Glutamatergic neuron (in vitro differentiated cells): ENCODE results near the gene PHF1. TPM values are rescaled to one million over a fixed set of nuclear protein-coding genes. Genes with fewer than 3 reads are reported as not detected.

Experiments used
- DNase-seq: peaks from one replicate; pipeline ENCODE4 v3.0.0; 2022
- H3K27ac Mint-ChIP-seq: one replicate; pipeline ENCODE4 v1.8.0; 2020; ENCODE audit warnings: mild to moderate bottlenecking, mixed read lengths, inconsistent platforms; ENCODE audit not compliant: unreplicated experiment
- H3K27me3 Mint-ChIP-seq: one replicate; pipeline ENCODE4 v1.8.0; 2020; ENCODE audit warnings: mild to moderate bottlenecking, moderate library complexity, mixed read lengths, inconsistent platforms; ENCODE audit not compliant: unreplicated experiment
- H3K36me3 Mint-ChIP-seq: one replicate; pipeline ENCODE4 v1.8.0; 2020; ENCODE audit warnings: mild to moderate bottlenecking, mixed read lengths, inconsistent platforms; ENCODE audit not compliant: unreplicated experiment
- H3K4me1 Mint-ChIP-seq: one replicate; pipeline ENCODE4 v1.8.0; 2020; ENCODE audit warnings: mild to moderate bottlenecking, low read depth, mixed read lengths, inconsistent platforms; ENCODE audit not compliant: unreplicated experiment
- H3K4me3 Mint-ChIP-seq: one replicate; pipeline ENCODE4 v1.8.0; 2020; ENCODE audit warnings: mild to moderate bottlenecking, mixed read lengths, inconsistent platforms; ENCODE audit not compliant: unreplicated experiment
- H3K9me3 Mint-ChIP-seq: one replicate; pipeline ENCODE4 v1.8.0; 2020; ENCODE audit warnings: mild to moderate bottlenecking, moderate library complexity, mixed read lengths, inconsistent platforms; ENCODE audit not compliant: unreplicated experiment
- total RNA-seq: library from RNA; stranded (reverse); fragmentation: NEBNext Ultra II Directional; extraction: Animal tissue kit (Norgen Biotek cat#: 25700); gene quantifications from one replicate; pipeline ENCODE4 v1.2.1, GENCODE V29; 2021; ENCODE audit not compliant: unreplicated experiment
- TF ChIP-seq, protein P1 (sequence below): fragments of 200-600 bp; sonication (generic); IDR thresholded peaks from one replicate; pipeline ENCODE4 v1.5.0; 2021; ENCODE audit not compliant: partially characterized antibody, unreplicated experiment

The PHF1 gene
- total RNA-seq, 1 donor from 2014 or later, result 73.5 TPM

GRCh38 chr6:33437666-33438065 lies 26.9 kb downstream of the PHF1 start:
- Mint-ChIP-seq H3K4me3 (no peak overlapping the region), H3K27ac (no peak overlapping the region), H3K9me3 (peaks cover 4% of the 10 kb centered on the region), H3K36me3 (peaks cover 6% of the 10 kb centered on the region), H3K27me3 (peaks cover 12% of the 10 kb centered on the region), H3K4me1 (peaks cover 11% of the 10 kb centered on the region)
- no peak for DNase-seq
- TF ChIP-seq, protein P1, sequence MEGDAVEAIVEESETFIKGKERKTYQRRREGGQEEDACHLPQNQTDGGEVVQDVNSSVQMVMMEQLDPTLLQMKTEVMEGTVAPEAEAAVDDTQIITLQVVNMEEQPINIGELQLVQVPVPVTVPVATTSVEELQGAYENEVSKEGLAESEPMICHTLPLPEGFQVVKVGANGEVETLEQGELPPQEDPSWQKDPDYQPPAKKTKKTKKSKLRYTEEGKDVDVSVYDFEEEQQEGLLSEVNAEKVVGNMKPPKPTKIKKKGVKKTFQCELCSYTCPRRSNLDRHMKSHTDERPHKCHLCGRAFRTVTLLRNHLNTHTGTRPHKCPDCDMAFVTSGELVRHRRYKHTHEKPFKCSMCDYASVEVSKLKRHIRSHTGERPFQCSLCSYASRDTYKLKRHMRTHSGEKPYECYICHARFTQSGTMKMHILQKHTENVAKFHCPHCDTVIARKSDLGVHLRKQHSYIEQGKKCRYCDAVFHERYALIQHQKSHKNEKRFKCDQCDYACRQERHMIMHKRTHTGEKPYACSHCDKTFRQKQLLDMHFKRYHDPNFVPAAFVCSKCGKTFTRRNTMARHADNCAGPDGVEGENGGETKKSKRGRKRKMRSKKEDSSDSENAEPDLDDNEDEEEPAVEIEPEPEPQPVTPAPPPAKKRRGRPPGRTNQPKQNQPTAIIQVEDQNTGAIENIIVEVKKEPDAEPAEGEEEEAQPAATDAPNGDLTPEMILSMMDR, result no peak

- Mint-ChIP-seq H3K4me1 (peaks cover under 1% of the 10 kb centered on the region), H3K4me3 (no peak overlapping the region), H3K9me3 (peaks cover 4% of the 10 kb centered on the region), H3K36me3 (peaks cover 6% of the 10 kb centered on the region), H3K27ac (no peak overlapping the region), H3K27me3 (peaks cover 11% of the 10 kb centered on the region)
- TF ChIP-seq, protein P1, result no peak
- no peak for DNase-seq
These were observed 28.3 kb downstream of the PHF1 start for GRCh38 chr6:33438978-33439594.

DNA sequence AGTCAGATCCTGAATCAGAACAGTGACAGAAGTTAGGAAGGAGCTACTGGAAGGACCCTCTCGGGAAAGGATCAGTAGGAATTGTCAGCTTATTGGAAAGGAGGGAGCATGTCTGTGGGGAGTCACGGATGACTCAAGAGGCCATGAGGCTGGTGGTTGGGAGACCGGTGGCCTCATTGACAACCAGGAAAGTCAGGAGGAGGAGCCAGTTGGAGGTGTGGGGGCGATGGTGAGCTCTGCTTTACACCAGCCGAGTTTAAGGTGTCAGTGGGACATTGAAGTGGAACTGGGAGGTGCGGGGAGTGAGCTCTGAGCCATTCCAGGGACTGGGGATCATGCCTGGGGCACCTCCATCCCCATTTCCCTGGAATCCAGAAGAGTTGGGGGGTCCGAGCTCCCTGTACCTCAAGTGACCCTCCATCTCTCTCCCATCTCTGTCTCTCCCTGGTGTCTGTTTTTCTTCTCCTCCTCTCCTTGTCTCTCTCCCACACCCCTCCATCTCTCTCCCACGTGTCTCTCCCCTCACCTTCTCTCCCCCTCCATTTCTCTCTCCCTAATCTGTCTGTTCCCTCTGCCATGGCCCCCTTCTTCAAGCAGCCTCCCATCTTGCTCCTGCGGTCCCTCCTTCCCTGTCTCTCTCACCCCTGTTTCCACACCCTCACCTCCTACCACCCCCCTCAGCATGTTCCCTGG lies 29.3 kb downstream of the PHF1 start:
- no peak overlapping the region for H3K27ac Mint-ChIP-seq
- peaks cover 4% of the 10 kb centered on the region for H3K9me3 Mint-ChIP-seq
- no peaks in the 10 kb centered on the region for H3K4me1 Mint-ChIP-seq
- peaks cover 11% of the 10 kb centered on the region for H3K27me3 Mint-ChIP-seq
- no peak for DNase-seq
- TF ChIP-seq, protein P1, result no peak
- H3K4me3 Mint-ChIP-seq, result no peak overlapping the region
- H3K36me3 Mint-ChIP-seq, result peaks cover 6% of the 10 kb centered on the region

DNA sequence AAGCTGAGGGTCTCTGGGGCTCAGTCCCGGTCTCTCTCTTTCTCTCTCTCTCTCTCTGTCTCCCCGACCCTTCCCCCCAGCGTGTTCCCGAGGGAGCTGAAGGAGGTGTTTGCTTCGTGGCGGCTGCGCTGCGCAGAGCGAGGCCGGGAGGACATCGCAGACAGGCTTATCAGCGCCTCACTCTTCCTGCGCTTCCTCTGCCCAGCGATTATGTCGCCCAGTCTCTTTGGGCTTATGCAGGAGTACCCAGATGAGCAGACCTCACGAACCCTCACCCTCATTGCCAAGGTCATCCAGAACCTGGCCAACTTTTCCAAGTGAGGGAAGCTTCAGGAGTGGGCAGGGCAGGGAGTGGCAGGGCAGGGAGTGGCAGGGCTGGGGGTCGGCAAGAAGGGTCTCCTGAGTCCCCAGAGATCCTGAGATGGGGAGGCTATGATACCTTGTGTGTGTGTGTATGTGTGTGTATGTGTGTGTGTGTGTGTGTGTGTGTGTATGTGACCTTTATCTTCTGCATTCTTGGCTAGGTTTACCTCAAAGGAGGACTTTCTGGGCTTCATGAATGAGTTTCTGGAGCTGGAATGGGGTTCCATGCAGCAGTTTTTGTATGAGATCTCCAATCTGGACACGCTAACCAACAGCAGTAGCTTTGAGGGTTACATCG lies 30.0 kb downstream of the PHF1 start:
- H3K36me3 Mint-ChIP-seq, result peaks cover 6% of the 10 kb centered on the region
- no peak for DNase-seq
- H3K4me3 Mint-ChIP-seq, result no peak overlapping the region
- no peak overlapping the region for H3K27ac Mint-ChIP-seq
- TF ChIP-seq, protein P1, result no peak
- no peaks in the 10 kb centered on the region for H3K4me1 Mint-ChIP-seq
- H3K27me3 Mint-ChIP-seq, result peaks cover 11% of the 10 kb centered on the region
- peaks cover 5% of the 10 kb centered on the region for H3K9me3 Mint-ChIP-seq

DNA sequence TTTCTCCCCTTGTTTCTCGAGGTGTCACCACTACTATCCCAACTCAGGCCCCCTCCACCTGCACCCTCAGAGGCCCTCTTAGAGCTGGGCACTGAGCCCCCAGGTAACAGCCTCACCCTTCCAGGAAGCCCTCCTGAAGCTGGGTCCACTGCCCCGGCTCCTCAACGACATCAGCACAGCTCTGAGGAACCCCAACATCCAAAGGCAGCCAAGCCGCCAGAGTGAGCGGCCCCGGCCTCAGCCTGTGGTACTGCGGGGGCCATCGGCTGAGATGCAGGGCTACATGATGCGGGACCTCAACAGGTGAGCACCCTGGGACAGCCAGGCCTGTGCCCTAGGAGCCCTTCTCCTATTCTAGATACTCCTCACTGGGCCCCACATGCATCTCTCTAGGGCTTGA lies 30.6 kb downstream of the PHF1 start:
- Mint-ChIP-seq H3K4me1 (no peaks in the 10 kb centered on the region), H3K27ac (no peak overlapping the region), H3K27me3 (peaks cover 11% of the 10 kb centered on the region), H3K9me3 (peaks cover 5% of the 10 kb centered on the region), H3K36me3 (peaks cover 6% of the 10 kb centered on the region), H3K4me3 (no peak overlapping the region)
- no peak for DNase-seq
- TF ChIP-seq, protein P1, result no peak
